HG03442 (cell line): ENCODE results near the gene GRM7.

Experiments
- ATAC-seq: cut with Tn5 transposase; IDR thresholded peaks from one replicate; pipeline ENCODE4 v1.9.1; 2021; ENCODE audit warnings: mild to moderate bottlenecking, moderate library complexity; ENCODE audit not compliant: unreplicated experiment

Gene GRM7

DNA sequence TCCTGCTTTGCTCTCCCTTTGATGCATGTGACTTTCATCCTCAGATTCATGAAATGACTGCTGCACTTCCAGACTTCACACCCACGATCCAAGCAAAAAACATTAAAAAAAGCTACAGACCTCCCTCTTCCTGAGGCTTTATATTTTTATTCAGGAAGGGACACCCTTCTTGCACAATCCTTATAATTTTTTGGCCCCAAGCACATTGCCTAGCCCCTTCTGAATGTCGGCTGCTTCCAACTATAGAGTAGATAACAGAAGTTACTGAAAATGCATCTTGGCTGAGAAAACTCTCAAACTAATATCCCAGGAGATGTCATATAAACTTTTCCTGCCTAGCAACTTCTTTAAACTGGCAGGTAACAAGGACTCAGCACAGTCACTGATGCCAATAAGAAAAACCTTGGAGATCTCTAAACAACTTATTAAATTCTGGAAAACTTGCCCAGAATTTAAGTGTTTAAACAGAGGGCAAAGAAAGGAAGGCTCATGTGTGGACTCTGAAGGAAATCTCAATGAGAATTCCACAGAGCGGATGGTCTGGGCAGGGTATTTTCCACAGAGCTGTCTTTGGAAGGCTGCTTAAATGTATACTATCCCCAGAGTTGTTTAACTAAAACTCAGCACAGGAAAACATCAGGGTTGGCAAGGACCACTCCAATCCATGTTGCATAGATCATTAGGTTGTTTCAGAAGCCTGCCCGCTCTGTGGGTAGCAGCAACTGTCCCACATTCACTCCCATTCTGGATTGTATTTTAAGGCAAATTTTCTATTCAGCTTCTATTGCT, 893.9 kb downstream of the GRM7 start:
- no peak for ATAC-seq

DNA sequence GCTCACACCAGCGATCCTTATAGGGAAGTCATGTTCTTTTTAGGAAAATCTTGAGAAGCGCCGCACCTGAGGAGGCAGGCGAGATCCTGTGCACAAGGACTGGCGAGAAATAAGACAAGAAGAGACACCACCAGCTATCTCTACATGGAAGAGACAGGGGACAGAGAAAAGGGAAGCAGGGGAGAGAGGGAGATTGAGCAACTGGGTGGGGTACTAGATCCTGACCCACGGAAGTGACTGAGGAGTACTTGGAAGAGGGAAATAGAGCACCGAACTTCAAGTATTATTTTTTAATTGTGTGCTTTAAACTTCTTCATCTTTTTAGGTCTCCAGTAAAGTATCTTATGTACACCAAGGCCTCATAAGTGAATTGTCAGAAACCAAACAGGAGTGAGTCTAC, 898.7 kb downstream of the GRM7 start:
- ATAC-seq, result no peak

DNA sequence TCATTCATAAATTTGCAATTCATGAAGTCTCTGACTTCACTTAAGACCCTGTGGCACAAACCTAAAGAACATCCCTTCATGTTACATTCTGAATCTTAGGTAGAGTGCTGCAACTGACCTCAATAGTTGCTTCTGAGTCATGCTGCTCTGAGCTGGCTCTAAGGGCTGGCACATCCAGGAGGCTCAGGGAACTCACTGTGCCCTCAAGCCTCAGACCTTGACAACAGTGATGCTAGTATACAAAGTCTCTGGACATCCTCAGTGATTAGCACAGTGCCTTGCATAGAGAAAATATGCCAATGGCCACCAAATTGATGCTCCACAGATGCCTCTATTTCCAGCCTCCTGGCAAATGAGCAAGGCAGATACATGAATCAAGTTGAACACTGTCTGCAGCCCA, 899.8 kb downstream of the GRM7 start:
- no peak for ATAC-seq

DNA sequence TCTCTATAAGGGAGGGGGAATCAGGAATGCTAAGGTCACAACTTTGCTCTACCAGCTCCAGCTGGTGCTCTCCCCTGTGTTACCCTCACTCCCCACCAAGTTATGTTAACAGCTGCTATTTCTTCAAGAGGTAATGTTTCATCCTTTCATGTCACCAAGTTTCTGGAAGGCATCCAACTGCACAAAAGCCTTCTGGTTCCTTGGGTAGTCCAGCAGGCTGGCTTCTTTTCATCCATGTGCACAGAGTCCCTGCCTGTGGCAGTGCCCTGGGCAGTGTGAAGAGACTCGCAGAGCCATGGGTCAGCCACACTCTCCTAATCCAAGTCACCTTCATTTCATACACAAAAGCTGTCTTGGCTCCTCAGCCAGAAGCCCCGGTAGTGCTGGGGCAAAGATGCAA, 903.2 kb downstream of the GRM7 start:
- ATAC-seq, result no peak

DNA sequence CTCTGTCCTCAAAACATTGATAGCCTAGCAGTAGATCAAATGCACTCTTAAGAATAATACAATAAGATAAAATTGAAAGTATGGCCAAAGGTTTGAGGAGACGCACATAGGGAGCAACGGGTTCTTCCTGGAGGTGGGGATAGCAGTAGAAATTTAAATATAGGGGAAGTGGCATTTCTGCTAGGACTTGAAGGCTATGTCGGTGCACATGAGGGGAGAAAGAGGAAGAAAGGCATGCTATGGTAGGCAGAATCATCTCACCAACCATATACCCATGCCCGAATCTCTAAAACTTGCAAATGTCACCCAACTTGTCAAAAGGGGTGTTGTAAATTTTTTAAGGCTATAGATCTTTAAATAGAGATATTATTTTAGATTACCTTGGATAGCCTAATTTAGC, 905.6 kb downstream of the GRM7 start:
- no peak for ATAC-seq

DNA sequence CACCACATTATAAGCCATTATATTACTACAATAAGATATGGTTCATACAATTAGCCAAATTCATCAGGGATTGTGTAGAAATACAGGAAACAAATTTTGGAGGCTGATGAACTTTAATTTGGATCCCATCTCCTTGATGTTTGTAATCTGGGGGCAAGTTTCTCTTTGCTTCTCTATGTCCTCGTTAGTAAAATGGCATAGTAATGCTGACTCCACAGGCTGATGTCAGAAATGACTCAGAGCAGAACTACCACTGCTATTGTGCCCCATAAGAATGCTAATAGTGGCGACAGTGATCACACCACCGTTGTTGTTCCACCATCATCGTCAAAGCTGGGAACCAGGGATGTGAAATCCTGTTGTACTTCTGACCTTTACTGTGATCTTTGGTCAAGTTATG, 918.4 kb downstream of the GRM7 start:
- ATAC-seq, result no peak

DNA sequence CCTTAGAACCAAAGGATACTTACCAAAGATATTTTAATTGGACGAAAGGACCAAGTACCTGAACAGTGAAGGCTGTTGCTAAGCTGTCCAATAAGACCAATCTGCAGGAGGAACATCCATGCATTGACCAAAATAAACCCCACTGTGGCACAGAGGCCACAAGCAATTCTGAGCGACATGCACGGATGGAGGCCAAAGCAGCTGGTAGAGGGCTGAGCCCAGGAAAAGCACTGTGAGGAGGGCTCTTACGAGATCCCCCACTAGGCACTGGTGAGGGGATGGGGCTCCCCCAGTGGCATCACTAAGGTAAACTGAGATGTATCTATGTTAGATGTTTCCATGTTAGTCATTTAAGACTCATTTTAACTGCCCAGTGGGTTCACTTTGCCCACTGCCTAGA, 920.5 kb downstream of the GRM7 start:
- ATAC-seq, result no peak

DNA sequence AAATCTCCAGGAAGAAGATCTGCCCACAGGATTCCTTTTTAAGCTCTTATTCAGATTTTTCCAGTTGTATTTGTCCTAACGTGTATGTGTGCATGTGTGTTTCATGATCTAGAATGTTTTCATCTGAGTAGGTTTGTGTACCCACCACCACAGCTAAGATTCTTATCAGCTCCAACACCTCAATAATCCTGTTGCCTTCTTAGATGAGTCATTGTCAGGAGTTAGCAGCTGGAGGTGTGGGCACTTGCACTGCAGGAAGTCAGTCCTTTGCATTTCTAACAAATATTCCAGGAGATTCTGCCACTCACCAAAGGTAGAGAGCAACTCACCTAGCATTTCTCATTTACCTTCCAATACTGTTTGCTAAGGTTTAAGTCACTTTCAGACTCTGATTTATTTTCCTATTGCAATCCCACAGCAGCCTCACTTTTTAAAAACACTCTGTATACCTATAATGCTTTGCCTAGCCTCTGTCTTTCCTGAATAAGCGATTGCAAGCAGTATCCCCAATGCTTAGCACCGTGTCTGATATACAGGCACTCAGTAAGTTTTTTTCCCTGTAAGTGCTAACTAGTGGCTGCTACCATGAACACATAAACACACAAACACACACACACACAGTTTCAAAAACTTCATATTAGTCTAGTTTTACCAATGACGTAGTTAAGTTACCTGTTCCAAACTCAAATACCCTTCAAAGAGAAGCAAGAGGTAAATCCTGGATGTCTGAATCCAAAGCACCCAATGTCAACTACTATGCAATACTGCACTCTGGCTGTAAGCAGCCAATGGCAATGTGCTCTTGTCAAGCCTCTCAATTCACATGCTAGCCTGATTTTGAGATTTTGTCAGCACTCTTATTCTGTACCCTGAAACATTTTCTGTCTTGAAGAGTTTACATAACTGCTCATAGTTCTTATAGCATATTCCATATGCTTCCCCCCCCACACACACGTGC, 927.2 kb downstream of the GRM7 start:
- no peak for ATAC-seq

DNA sequence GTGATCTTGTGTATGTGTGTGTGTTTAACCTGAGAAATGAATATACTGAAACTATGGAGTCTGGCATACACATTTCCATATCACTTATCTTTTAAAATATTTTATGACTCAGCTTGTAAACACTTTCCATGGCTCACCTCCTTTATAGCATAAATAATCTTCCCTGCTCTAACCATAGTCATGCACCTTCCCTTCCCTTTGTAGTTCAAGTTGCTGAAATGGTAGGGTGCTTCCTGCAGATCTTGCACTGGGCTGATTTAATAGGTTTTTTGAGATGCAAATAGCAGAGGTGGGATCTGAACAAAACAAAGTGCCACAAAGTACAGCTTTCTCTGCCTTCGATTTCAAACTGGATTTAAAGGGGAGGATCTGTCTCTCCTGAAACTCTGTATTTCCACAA, 928.0 kb downstream of the GRM7 start:
- ATAC-seq, result no peak

DNA sequence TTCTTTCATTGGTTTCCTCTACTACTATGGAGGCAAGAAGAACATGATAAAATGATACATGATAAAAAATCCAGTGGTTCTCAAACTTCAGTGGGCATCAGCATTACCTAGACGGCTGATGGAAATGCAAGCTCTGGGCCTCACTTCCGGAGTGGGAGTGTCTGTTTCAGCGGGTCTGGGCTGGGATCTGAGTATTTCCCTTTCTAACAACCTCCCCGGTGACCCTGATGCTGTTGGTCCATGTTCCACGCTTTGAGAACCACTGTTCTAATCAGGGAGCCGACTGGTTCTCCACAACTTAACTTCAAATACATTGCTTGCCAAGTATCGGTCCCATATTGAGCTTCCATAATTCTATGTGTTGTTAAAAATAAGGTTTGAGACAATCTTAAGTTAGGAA, 928.4 kb downstream of the GRM7 start:
- no peak for ATAC-seq

DNA sequence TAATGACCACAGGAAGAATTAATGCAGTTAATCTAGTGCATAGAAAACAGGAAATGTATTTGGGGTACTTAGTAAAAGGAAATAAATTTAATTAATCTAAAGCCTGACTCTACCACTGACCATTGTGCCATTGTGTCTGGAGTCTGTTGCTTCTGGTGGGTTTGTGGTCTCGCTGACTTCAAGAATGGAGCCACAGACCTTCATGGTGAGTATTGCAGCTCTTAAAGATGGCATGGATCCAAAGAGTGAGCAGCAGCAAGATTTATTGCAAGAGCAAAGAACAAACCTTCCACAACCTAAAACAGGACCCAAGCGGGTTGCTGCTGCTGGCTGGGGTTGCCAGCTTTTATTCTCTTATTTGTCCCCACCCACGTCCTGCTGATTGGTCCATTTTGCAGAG, 929.2 kb downstream of the GRM7 start:
- ATAC-seq, result no peak
